Smooth muscle cell (in vitro differentiated cells): ENCODE results near the gene STRBP. TPM values are rescaled to one million over a fixed set of nuclear protein-coding genes. Genes with fewer than 3 reads are reported as not detected.

Source experiments
- DNase-seq: peaks from one replicate; lab custom pipeline; 2025; ENCODE audit not compliant: unreplicated experiment; lab: John Stamatoyannopoulos, UW
- H2AFZ ChIP-seq: fragments of 200-600 bp; sonication (generic); 2 replicates; pipeline ENCODE4 v1.6.0; 2016; ENCODE audit warnings: antibody characterized with exemption, low read depth, mild to moderate bottlenecking
- H3F3A ChIP-seq: fragments of 200-600 bp; sonication (generic); 2 replicates; pipeline ENCODE4 v1.6.0; 2017; ENCODE audit warnings: antibody characterized with exemption, low read depth
- H3K27ac ChIP-seq: fragments of 200-600 bp; sonication (generic); 2 replicates; pipeline ENCODE4 v1.5.1; 2016; ENCODE audit warnings: low read depth, mild to moderate bottlenecking
- H3K27me3 ChIP-seq: fragments of 200-600 bp; sonication (generic); 2 replicates; pipeline ENCODE4 v1.6.1; 2016; ENCODE audit warnings: low read depth, mild to moderate bottlenecking
- H3K36me3 ChIP-seq: fragments of 200-600 bp; sonication (generic); 2 replicates; pipeline ENCODE4 v1.5.1; 2016; ENCODE audit warnings: low read depth
- H3K4me1 ChIP-seq: fragments of 200-600 bp; sonication (generic); 2 replicates; pipeline ENCODE4 v1.5.1; 2016; ENCODE audit warnings: low read depth
- H3K4me2 ChIP-seq: fragments of 200-600 bp; sonication (generic); 2 replicates; pipeline ENCODE4 v1.6.0; 2016; ENCODE audit warnings: mild to moderate bottlenecking
- H3K4me3 ChIP-seq: fragments of 200-600 bp; sonication (generic); 2 replicates; pipeline ENCODE4 v1.5.1; 2016; ENCODE audit warnings: mild to moderate bottlenecking
- H3K79me2 ChIP-seq: fragments of 200-600 bp; sonication (generic); 2 replicates; pipeline ENCODE4 v1.6.0; 2016; ENCODE audit warnings: low read depth, mild to moderate bottlenecking
- H3K9ac ChIP-seq: fragments of 200-600 bp; sonication (generic); 2 replicates; pipeline ENCODE4 v1.6.0; 2016; ENCODE audit warnings: low read depth
- H3K9me3 ChIP-seq: fragments of 200-600 bp; sonication (generic); replicated peaks from 2 replicates; pipeline ENCODE4 v1.5.1; 2016; ENCODE audit warnings: low read depth
- H4K20me1 ChIP-seq: fragments of 200-600 bp; sonication (generic); 2 replicates; pipeline ENCODE4 v1.6.0; 2016; ENCODE audit warnings: low read depth
- WGBS: methylation state at CpG from one replicate; pipeline ENCODE4 v1.1.7; 2016; ENCODE audit warnings: low lambda C conversion rate; 5-methylcytosine and 5-hydroxymethylcytosine counted together
- microRNA counts: library from miRNA; unstranded; fragments of <30 nt; microRNA quantifications from one replicate; lab custom pipeline; 2016
- polyA plus RNA-seq: library from polyadenylated mRNA; unstranded; fragments of >200 nt; fragmentation: Nextera tagmentation; extraction: Ambion mirVana; gene quantifications from 2 replicates; pipeline ENCODE4 v1.2.1, GENCODE V29; 2016
- total RNA-seq: library from RNA; depleted of rRNA; stranded (reverse); fragments of >200 nt; gene quantifications from 2 replicates; pipeline ENCODE4 v1.2.3, GENCODE V29; 2014
- TF ChIP-seq, protein P1 (sequence below): fragments of 200-600 bp; sonication (generic); IDR thresholded peaks from 2 replicates; pipeline ENCODE4 v1.5.1; 2017; ENCODE audit warnings: borderline replicate concordance, mild to moderate bottlenecking, antibody characterized with exemption; ENCODE audit not compliant: insufficient read depth, poor library complexity, severe bottlenecking

The STRBP gene
- total and polyA plus RNA-seq, 2 experiments from 2014 or later, result 6.6 to 11.9 TPM

DNA sequence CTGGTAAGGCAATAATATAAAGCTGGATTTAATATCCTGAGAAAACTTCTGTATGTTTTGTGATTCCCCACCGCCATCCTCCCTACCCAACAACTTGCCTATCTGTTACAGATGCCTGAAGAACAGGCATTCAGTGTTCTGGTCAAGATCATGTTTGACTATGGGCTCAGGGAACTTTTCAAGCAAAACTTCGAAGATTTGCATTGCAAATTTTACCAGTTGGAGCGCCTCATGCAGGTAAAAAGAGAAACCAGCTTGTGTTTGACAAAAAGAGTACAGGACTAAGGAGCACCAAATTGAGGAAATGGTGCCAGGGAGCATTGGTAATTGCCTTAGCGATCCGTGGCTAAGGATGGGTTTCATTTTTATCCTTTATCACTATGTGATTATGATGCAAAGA, 194.9 kb downstream of the STRBP start:
- no peak overlapping the region for H3K4me3 ChIP-seq
- no peak overlapping the region for H3K9ac ChIP-seq
- no peaks in the 10 kb centered on the region for H3K9me3 ChIP-seq
- TF ChIP-seq, protein P1, sequence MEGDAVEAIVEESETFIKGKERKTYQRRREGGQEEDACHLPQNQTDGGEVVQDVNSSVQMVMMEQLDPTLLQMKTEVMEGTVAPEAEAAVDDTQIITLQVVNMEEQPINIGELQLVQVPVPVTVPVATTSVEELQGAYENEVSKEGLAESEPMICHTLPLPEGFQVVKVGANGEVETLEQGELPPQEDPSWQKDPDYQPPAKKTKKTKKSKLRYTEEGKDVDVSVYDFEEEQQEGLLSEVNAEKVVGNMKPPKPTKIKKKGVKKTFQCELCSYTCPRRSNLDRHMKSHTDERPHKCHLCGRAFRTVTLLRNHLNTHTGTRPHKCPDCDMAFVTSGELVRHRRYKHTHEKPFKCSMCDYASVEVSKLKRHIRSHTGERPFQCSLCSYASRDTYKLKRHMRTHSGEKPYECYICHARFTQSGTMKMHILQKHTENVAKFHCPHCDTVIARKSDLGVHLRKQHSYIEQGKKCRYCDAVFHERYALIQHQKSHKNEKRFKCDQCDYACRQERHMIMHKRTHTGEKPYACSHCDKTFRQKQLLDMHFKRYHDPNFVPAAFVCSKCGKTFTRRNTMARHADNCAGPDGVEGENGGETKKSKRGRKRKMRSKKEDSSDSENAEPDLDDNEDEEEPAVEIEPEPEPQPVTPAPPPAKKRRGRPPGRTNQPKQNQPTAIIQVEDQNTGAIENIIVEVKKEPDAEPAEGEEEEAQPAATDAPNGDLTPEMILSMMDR, result no peak
- peak overlapping the region; percentile 15 for H3K4me2 ChIP-seq
- H2AFZ ChIP-seq, result no peak overlapping the region
- H3K79me2 ChIP-seq, result no peaks in the 10 kb centered on the region
- H4K20me1 ChIP-seq, result peaks cover 6% of the 10 kb centered on the region
- H3K27me3 ChIP-seq, result no peaks in the 10 kb centered on the region
- H3F3A ChIP-seq, result no peaks in the 10 kb centered on the region
- no peak for DNase-seq
- H3K36me3 ChIP-seq, result no peaks in the 10 kb centered on the region
- H3K27ac ChIP-seq, result peak overlapping the region; percentile 4
- H3K4me1 ChIP-seq, result no peaks in the 10 kb centered on the region
- WGBS, result 69% methylated on average over 5 of the region's 5 CpGs

DNA sequence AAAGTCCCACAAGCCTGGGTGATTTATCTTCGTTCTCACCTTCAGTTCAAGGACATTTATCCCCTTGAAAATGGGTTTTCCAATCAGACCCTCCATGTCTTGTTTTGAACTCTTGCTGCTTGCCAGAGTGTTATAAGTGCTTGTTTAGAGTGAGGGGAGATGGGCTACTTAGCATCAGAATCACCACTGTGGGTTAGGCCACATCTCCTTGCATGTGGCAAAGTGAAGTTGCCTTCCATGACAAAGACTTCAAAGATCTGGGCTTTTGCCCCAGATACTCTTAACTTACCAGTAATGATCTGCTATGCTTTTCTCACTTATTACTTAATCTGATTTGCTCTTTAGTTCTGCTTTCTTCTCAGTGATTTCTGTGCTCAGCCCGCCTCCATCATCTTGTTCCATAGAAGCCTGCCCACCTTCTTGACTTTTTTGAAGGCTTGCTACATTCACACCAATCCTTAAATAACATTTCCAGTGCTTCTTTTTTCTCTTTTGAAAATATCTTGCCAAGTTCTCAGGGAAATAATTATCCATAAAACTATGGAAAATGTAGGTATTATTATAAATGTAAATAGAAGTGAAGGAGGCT, 195.9 kb downstream of the STRBP start:
- H3K9ac ChIP-seq, result no peak overlapping the region
- peaks cover 6% of the 10 kb centered on the region for H4K20me1 ChIP-seq
- H2AFZ ChIP-seq, result no peak overlapping the region
- no peak overlapping the region for H3K27ac ChIP-seq
- H3K79me2 ChIP-seq, result no peaks in the 10 kb centered on the region
- TF ChIP-seq, protein P1, result no peak
- H3K9me3 ChIP-seq, result no peaks in the 10 kb centered on the region
- no peaks in the 10 kb centered on the region for H3K27me3 ChIP-seq
- H3K36me3 ChIP-seq, result no peaks in the 10 kb centered on the region
- H3K4me3 ChIP-seq, result no peak overlapping the region
- WGBS, result 81% methylated on average over 2 of the region's 2 CpGs
- DNase-seq, result no peak
- H3F3A ChIP-seq, result no peaks in the 10 kb centered on the region
- no peaks in the 10 kb centered on the region for H3K4me1 ChIP-seq
- no peak overlapping the region for H3K4me2 ChIP-seq

MicroRNAs within 50 kb of the gene (microRNA counts, 767-probe panel; counts per million panel counts)
- 183 counts per million for microRNA hsa-miR-600 (lab: Ali Mortazavi, UCI)

Other genes starting within 250 kb of the STRBP start
- 1.4 and 2.0 TPM in 2 replicates for gene GPR21, start 234.9 kb downstream of the STRBP start, total RNA-seq
- gene GPR21, start 234.9 kb downstream of the STRBP start, polyA plus RNA-seq, result not detected in 2 replicates
- 3.1 and 3.8 TPM in 2 replicates for gene CRB2, start 87.6 kb upstream of the STRBP start, total RNA-seq
- 0.87 and 1.7 TPM in 2 replicates for gene CRB2, start 87.6 kb upstream of the STRBP start, polyA plus RNA-seq